Measurements from ENCODE around the gene TSPAN9. TPM values are rescaled to one million over a fixed set of nuclear protein-coding genes. Genes with fewer than 3 reads are reported as not detected.

Gene TSPAN9
- total RNA-seq, 1 donor from 2014 or later, result 114 TPM

DNA sequence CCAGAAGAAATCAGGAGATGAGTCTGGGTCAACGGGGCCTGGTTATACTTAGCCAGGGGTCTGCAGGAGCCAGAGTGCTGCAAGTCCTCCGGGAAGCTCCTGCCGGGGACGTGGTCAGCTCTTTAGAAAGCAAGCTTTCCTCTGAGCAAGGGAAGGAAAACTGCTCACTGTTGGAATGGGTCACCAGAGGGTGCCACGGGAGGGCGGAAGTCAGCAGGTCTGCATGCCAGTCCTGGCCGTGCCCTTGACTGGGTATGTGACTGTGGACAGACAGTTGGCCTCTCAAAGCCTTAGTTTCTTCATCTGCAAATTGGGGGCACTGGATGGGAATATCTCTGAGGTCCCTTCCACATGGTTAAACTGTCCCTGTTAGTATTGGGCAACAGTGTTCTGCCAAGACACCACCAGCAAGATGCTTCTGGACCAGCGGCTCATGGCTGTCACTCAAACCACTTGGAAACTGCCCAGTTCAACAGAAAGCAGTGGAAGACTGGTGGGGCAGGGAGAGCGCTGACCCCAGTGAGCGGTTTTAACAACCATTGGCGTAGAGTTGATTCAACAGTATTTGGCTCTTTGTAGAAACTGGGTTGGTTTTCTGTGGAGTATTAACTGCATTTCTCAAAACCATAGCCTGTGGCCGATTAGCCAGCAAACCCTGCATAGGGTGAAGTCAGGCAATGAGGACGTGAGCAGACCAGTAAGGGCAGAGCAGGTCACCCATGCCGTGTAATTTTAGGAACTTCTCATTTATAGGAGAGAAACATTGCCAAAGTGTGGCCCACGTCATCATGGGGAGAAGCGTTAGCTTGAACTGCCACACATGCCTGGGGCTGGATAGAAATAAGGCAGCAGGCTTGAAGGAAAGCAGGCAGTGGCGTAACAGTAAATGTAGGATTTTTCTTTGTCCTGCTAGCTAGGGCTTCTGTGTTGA, 249.9 kb downstream of the TSPAN9 start:
- H3K27ac Mint-ChIP-seq (ENCODE audit: unreplicated experiment), result no peak overlapping the region
- no peak for DNase-seq (ENCODE audit: extremely low spot score, unreplicated experiment)
- TF ChIP-seq, protein P1, sequence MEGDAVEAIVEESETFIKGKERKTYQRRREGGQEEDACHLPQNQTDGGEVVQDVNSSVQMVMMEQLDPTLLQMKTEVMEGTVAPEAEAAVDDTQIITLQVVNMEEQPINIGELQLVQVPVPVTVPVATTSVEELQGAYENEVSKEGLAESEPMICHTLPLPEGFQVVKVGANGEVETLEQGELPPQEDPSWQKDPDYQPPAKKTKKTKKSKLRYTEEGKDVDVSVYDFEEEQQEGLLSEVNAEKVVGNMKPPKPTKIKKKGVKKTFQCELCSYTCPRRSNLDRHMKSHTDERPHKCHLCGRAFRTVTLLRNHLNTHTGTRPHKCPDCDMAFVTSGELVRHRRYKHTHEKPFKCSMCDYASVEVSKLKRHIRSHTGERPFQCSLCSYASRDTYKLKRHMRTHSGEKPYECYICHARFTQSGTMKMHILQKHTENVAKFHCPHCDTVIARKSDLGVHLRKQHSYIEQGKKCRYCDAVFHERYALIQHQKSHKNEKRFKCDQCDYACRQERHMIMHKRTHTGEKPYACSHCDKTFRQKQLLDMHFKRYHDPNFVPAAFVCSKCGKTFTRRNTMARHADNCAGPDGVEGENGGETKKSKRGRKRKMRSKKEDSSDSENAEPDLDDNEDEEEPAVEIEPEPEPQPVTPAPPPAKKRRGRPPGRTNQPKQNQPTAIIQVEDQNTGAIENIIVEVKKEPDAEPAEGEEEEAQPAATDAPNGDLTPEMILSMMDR (IDR thresholded peaks at IDR 0.05), result no peak
- H3K4me3 Mint-ChIP-seq (ENCODE audit: unreplicated experiment), result no peak overlapping the region
- H3K36me3 Mint-ChIP-seq (ENCODE audit: unreplicated experiment), result no peaks in the 10 kb centered on the region
- no peaks in the 10 kb centered on the region for H3K9me3 Mint-ChIP-seq (ENCODE audit: unreplicated experiment)
- no peaks in the 10 kb centered on the region for H3K4me1 Mint-ChIP-seq (ENCODE audit: unreplicated experiment)
- H3K27me3 Mint-ChIP-seq (ENCODE audit: unreplicated experiment), result peaks cover 44% of the 10 kb centered on the region

DNA sequence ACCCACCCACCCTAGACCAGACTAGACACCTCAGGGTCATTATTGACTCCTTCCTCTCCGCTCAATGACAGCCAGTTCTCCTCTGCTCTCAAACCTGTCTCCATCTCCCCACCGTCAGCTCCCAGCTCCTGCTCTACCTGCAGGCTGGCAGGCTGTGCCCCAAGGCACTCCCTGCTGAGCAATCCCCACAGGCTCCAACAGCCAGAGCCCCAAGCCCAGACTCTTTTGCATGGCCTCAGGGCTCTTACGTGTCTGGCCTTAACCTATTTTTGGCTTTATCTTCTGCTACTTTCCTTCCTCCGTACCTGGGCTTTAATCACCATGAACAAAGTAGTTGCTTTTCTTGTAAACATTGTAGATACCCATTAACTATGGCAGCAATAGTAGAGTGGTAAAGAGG, 250.9 kb downstream of the TSPAN9 start:
- H3K36me3 Mint-ChIP-seq (ENCODE audit: unreplicated experiment), result no peaks in the 10 kb centered on the region
- H3K27ac Mint-ChIP-seq (ENCODE audit: unreplicated experiment), result no peak overlapping the region
- TF ChIP-seq, protein P1 (IDR thresholded peaks at IDR 0.05), result no peak
- H3K27me3 Mint-ChIP-seq (ENCODE audit: unreplicated experiment), result peaks cover 39% of the 10 kb centered on the region
- DNase-seq (ENCODE audit: extremely low spot score, unreplicated experiment), result no peak
- no peaks in the 10 kb centered on the region for H3K4me1 Mint-ChIP-seq (ENCODE audit: unreplicated experiment)
- H3K9me3 Mint-ChIP-seq (ENCODE audit: unreplicated experiment), result no peaks in the 10 kb centered on the region
- H3K4me3 Mint-ChIP-seq (ENCODE audit: unreplicated experiment), result no peak overlapping the region

DNA sequence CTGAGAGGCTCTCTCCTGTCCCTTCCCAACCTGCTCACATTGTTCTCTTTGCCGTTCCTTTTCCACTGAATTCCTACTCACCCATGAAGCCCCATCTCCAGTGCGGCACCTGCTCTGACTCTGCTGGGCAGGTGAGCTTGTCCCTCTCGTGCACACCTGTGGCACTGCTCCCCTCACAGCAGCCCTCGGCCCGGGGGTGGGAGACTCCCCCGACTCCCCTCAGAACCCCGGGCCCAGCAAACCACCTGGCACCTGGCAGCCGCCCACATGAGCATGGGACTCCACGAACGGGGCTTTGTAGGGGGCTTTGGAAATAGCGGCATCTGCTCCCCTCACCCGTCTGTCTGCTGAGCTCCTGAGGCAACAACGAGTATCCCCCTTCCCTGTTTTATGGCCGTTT, 251.4 kb downstream of the TSPAN9 start:
- Mint-ChIP-seq H3K27me3 (ENCODE audit: unreplicated experiment) (peaks cover 39% of the 10 kb centered on the region), H3K9me3 (ENCODE audit: unreplicated experiment) (no peaks in the 10 kb centered on the region), H3K27ac (ENCODE audit: unreplicated experiment) (no peak overlapping the region), H3K4me1 (ENCODE audit: unreplicated experiment) (no peaks in the 10 kb centered on the region), H3K36me3 (ENCODE audit: unreplicated experiment) (no peaks in the 10 kb centered on the region), H3K4me3 (ENCODE audit: unreplicated experiment) (no peak overlapping the region)
- DNase-seq (ENCODE audit: extremely low spot score, unreplicated experiment), result no peak
- TF ChIP-seq, protein P1 (IDR thresholded peaks at IDR 0.05), result no peak

DNA sequence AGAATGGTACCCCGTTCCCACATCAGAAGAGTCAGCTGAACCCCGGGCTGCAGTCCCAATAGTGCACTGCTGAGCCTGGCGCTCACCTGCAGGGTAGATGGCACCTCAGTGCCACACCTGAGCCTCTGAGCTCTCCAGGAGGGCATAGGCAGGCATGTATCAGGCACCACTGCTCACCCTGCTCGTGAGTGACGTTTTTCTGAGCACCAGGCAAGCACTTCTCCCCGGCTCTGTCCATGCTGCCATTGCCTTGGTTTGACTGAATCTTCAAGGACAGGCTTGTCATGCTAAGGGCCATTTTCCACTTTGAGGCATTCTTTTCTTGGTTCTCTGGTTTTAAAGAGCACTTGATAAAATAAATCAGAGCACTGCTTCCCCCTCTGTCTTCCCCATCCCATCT, 252.2 kb downstream of the TSPAN9 start:
- Mint-ChIP-seq H3K9me3 (ENCODE audit: unreplicated experiment) (no peaks in the 10 kb centered on the region), H3K4me3 (ENCODE audit: unreplicated experiment) (no peak overlapping the region), H3K36me3 (ENCODE audit: unreplicated experiment) (no peaks in the 10 kb centered on the region), H3K27me3 (ENCODE audit: unreplicated experiment) (peaks cover 35% of the 10 kb centered on the region), H3K27ac (ENCODE audit: unreplicated experiment) (no peak overlapping the region), H3K4me1 (ENCODE audit: unreplicated experiment) (no peaks in the 10 kb centered on the region)
- TF ChIP-seq, protein P1 (IDR thresholded peaks at IDR 0.05), result no peak
- DNase-seq (ENCODE audit: extremely low spot score, unreplicated experiment), result no peak

DNA sequence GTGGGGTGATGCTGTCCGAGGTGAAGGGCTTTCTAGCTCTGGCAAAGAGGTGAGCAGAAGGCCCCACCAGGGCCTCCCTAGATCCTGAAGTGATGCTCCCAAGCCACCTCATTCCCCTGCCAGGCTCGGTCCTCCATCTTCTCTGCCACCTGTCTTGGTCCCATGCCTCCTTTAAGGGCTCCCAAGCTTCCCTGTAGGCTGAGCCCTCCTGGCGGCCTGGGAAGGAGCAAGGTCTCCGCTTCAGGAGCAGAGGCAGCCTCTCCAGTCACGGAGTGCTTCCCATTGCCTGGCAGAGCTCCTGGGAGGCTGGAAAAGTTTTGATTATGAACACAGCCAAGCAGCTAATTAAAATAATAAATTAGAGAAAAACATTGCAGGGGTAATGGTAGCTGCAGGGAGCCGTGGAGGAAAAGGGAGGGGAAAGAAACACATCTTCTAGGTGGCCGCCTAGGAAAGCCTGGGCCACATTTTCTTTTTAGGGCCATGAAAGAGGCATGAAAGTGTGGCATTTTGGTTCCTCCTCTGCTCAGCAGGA, 253.9 kb downstream of the TSPAN9 start:
- no peaks in the 10 kb centered on the region for H3K4me1 Mint-ChIP-seq (ENCODE audit: unreplicated experiment)
- H3K36me3 Mint-ChIP-seq (ENCODE audit: unreplicated experiment), result no peaks in the 10 kb centered on the region
- H3K9me3 Mint-ChIP-seq (ENCODE audit: unreplicated experiment), result no peaks in the 10 kb centered on the region
- TF ChIP-seq, protein P1 (IDR thresholded peaks at IDR 0.05), result no peak
- peaks cover 24% of the 10 kb centered on the region for H3K27me3 Mint-ChIP-seq (ENCODE audit: unreplicated experiment)
- H3K4me3 Mint-ChIP-seq (ENCODE audit: unreplicated experiment), result no peak overlapping the region
- DNase-seq (ENCODE audit: extremely low spot score, unreplicated experiment), result no peak
- no peak overlapping the region for H3K27ac Mint-ChIP-seq (ENCODE audit: unreplicated experiment)
